Right cardiac atrium (tissue), 5 donors: ENCODE data around the gene IFT122. TPM values are rescaled to one million over a fixed set of nuclear protein-coding genes. Genes with fewer than 3 reads are reported as not detected.
"Not testable (repeated sequence)": the region's sequence is repeated elsewhere in the genome, so short reads cannot be mapped to it uniquely, and the experiment has no call there.

Experiments
- ATAC-seq, 2 donors: fragments of 200-7000 bp; cut with Tn5 transposase; one replicate each; pipeline versions ENCODE4 v1.8.0 to v1.9.1; 2020; ENCODE audit warnings: moderate library complexity in 2 of 2, mild to moderate bottlenecking in 1 of 2
- DNase-seq, 3 donors: peaks; one replicate each; pipeline ENCODE4 v3.0.0-alpha.2; 2020
- H3K27ac ChIP-seq: one replicate; pipeline ENCODE4 v1.5.1; 2013; ENCODE audit warnings: mild to moderate bottlenecking, low read length, control low read depth, moderate library complexity
- H3K27me3 ChIP-seq: one replicate; pipeline ENCODE4 v1.6.1; 2013; ENCODE audit not compliant: control insufficient read depth, insufficient read depth
- H3K4me1 ChIP-seq: one replicate; pipeline ENCODE4 v1.6.1; 2013; ENCODE audit warnings: low read length; ENCODE audit not compliant: control insufficient read depth, insufficient read depth
- H3K4me3 ChIP-seq: one replicate; pipeline ENCODE4 v1.5.1; 2013; ENCODE audit warnings: low read length, control low read depth
- H3K9me3 ChIP-seq: one replicate; pipeline ENCODE4 v1.6.1; 2013; ENCODE audit warnings: low read length; ENCODE audit not compliant: control insufficient read depth
- WGBS: extraction: QIAGEN DNeasy Blood & Tissue Kit; methylation state at CpG from one replicate; pipeline ENCODE4 v1.1.7; 2013; 5-methylcytosine and 5-hydroxymethylcytosine counted together
- intact Hi-C, 4 donors: fragments of 100-400 bp; cut with DNase I; formaldehyde crosslinking; loops; one replicate each; pipeline versions ENCODE4 v1.11.0 to v1.14.0; 2022 to 2023
- polyA plus RNA-seq: library from polyadenylated mRNA; stranded (reverse); fragments of 200-250 nt; gene quantifications from one replicate; pipeline ENCODE4 v1.2.3, GENCODE V29; 2013
- total RNA-seq, 4 donors: library from RNA; stranded (reverse); fragmentation: NEBNext Ultra II Directional; extraction: Animal tissue kit (Norgen Biotek cat#: 25700); gene quantifications; one replicate each; pipeline ENCODE4 v1.2.1, GENCODE V29; 2021
- donor health status: healthy with polysubstance abuse.
- donor health status: DM: no; HTN: yes; CAD: no.
- donor health status: DM: no; HTN: no; CAD: no.
- donor health status: DM: no; HTN: yes; CAD: no; lungs with severe emphysema.
- donor health status: DM: yes; HTN: yes; CAD: no.

Gene IFT122
- total and polyA plus RNA-seq, 5 donors, result 17.7 to 46.4 (median 35.7) TPM

DNA sequence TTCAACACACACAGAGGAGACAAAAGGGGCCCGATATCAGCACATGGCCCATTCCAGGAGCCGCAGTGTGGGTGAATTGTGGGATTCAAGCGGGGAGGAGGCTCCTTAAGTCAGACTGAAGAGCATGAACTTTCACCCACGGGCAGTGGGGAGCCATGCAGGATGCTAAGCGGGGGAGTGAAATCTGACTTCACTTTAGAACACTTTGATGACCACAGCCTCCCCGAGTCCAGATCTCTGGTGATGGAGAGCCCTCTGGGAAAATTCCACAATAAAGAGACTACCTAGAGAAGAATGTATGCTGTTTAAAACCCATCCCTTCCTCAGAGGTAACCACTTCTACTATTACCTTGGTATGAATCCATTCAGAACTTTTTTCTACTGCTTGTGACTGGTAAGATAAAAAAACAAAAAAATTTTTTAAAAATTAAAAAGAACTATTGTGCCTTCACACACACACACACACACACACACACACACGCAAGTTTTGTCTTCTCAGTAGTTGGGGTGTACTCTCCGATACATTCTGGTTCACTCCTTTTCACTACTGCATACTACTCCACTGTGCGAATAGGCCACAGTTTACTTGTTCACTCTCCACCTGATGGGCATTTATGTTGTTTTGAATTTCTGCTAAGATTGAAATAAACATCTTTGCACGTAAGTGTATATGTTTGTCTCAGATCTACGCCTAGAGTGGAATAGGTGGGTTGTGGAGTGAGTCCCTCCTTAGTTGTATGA is 100.9 kb downstream of the IFT122 start:
- no peak overlapping the region for H3K4me3 ChIP-seq
- H3K27ac ChIP-seq, result no peak overlapping the region
- intact Hi-C loops, result no loop called here
- H3K27me3 ChIP-seq, result no peaks in the 10 kb centered on the region
- no peaks in the 10 kb centered on the region for H3K4me1 ChIP-seq
- no peak for DNase-seq
- WGBS, result 89% methylated on average over 11 of the region's 11 CpGs
- H3K9me3 ChIP-seq, result no peaks in the 10 kb centered on the region
- ATAC-seq, result no peak

DNA sequence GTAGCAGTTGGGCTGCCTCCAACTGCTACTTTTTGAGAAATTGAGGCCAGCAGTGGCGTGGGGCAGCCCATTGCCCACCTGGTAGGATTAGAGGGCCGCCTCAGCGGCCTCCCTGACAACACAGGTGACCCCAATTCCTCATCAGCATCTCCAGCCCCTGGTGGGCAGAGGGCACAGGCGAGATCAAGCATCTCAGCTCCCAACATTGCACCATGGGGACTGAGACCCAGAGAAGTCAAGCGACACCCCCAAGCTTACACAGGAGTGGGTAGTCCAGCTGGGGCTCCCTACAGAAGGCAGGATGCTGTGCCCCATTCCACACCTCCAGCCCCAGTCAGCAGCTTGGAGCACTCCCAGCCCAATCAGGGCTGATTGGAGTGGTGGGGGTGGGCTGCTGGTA is 102.7 kb downstream of the IFT122 start:
- Histone ChIP-seq H3K27me3 (no peaks in the 10 kb centered on the region), H3K9me3 (no peaks in the 10 kb centered on the region), H3K4me1 (no peaks in the 10 kb centered on the region), H3K27ac (no peak overlapping the region), H3K4me3 (no peak overlapping the region)
- WGBS, result 93% methylated on average over 5 of the region's 5 CpGs
- intact Hi-C loops, result no loop called here
- peak in 1 of 3 donors; percentile 37 for DNase-seq
- ATAC-seq, result no peak

DNA sequence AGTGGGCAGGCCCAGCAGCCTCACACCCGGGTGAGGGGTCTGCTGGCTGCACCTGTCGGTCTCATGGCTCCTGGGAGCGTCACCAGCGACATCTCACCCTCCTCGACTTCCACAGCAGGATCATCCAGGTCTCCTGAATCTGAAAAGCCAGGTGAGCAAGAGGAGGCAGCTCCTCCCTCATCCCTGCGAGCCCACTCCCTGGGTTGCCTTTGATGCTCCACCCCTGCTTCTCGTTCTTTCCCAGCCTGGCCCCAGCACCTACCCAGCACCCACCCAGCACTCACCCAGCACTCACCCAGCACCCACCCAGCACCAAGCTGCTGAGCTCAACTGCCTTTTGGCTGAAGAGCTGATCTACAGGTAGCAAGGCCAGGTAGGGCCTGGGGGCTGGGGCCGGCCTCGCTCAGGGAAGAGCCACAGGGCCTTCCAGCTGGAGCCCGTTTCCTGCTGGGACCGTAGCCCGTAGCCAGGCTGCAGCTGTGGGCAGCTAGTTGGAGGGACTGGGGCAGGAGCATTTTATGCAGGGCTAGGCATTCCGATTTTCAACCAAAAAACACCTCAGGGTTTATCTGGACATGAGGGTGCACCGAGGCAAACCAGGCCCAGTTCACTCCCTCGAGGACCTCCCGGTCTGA is 103.2 kb downstream of the IFT122 start, which contains the start of gene H1-8:
H1-8 (plus strand) TSS at position 20 of the 635 bp plus-strand sequence; CDS start at position 64, 44 bp downstream.
- no peak within 1 kb of the TSS for H3K4me3 ChIP-seq
- intact Hi-C loops, result no loop called here
- no peak within 1 kb of the TSS for H3K27ac ChIP-seq
- ATAC-seq (no peak), DNase-seq (peak in 1 of 3 donors; percentile 48)
- 85% methylated on average over 16 of the region's 16 CpGs for WGBS
- no peaks in the 10 kb centered on the region for H3K9me3 ChIP-seq
- no peaks in the 10 kb centered on the region for H3K4me1 ChIP-seq
- H3K27me3 ChIP-seq, result no peaks in the 10 kb centered on the region

DNA sequence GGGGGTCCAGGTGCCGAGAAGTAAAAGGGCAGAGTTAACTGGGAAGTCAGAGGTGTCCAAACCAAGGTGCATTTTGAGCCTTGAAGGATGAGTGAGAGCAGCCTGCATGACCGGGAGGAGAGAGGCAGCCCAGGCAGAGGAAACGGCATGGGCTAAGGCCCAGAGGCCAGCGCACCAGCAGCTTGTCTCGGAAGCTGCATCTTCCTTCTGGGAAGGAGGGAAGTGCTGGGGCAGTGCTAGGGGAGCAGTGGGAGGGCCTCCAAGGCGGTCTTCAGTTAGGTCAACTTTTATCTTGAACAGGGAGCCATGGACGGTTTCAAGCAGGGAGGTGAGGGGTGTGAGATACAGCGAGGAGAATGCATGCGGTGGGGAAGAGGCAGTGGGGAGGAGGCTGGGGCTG is 104.0 kb downstream of the IFT122 start:
- no peaks in the 10 kb centered on the region for H3K9me3 ChIP-seq
- no peak for ATAC-seq
- 77% methylated on average over 9 of the region's 9 CpGs for WGBS
- no peaks in the 10 kb centered on the region for H3K4me1 ChIP-seq
- peak in 1 of 3 donors; percentile 20 for DNase-seq
- no peak overlapping the region for H3K4me3 ChIP-seq
- intact Hi-C loops, result no loop called here
- no peak overlapping the region for H3K27ac ChIP-seq
- H3K27me3 ChIP-seq, result no peaks in the 10 kb centered on the region

DNA sequence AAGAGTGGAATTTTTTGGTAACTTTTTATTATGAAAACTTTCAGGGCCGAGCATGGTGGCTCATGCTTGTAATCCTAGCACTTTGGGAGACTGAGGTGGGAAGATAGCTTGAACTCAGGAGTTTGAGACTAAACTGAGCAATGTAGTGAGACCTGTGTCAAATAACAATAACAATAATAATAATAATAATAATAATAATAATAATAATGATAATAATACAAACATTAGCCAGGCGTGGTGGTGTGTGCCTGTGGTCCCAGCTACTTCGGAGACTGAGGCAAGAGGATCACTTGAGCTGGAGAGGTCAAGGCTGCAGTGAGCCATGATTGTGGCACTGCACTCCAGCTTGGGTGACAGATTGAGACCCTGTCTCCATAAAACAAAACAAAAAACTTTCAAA is 105.9 kb downstream of the IFT122 start:
- intact Hi-C loops, H3K27me3 ChIP-seq, H3K4me3 ChIP-seq, H3K4me1 ChIP-seq, ATAC-seq, H3K27ac ChIP-seq, H3K9me3 ChIP-seq: not testable (repeated sequence)
- peak in 1 of 3 donors; percentile 9 for DNase-seq
- 96% methylated on average over 3 of the region's 3 CpGs for WGBS

DNA sequence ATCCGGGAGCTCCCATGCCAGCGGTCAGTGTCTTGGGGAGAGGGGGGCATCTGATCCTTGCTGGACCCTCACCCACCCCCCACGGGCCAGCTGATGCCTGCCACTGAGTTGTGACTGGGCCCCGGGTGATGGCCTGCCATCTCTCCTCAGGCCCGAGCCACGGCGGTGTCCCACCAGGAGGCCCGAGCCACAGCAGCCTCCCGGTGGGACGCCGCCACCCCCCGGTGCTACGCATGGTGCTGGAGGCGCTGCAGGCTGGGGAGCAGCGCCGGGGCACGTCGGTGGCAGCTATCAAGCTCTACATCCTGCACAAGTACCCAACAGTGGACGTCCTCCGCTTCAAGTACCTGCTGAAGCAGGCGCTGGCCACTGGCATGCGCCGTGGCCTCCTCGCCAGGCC is 107.2 kb downstream of the IFT122 start:
- Histone ChIP-seq H3K27ac (no peak overlapping the region), H3K27me3 (no peaks in the 10 kb centered on the region), H3K4me3 (no peak overlapping the region), H3K4me1 (no peaks in the 10 kb centered on the region), H3K9me3 (no peaks in the 10 kb centered on the region)
- DNase-seq, result peak in 2 of 3 donors; percentile 44 to 47
- no peak for ATAC-seq
- intact Hi-C loops, result no loop called here
- 94% methylated on average over 24 of the region's 24 CpGs for WGBS

DNA sequence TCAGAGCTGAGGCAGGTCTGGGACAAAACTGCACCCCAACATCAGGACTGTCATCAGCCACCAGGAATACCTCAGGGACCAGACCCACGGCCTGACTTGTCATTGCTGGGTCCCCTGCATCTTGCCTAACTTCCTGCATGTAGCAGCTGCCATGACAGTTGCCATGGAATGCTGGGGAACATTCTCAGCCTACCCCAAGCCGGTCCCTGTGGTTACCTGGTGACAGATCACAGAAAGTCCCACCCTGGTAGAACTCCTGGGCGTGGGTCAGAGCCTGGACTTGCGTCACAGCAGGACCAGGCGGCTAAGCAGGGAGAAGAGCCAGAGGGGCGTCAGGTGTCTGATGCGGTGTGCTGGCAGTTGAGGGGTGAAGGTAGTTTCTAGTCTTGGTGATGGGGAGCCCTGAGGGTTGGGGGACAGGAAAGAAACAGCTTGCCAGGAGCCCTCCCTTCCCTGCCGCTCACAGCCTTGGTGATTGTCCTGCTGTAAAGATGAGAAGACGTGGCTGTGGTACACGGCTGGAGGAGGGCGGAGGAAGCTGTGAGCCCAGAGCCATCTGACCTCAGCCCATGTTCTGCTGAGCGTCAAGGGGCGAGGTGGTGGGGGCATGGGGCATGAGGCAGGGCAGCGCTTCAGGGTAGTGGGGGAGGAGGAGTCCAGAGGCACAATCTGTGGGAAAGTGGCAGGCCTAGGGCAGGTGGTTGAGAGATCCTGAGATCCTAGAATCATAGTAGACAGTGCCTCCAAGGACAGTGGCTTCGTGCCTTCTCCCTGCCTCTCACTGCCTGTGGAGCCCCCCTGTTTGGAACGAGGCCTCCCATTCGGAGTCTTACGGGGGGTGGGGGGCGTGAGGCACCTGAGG is 108.3 kb downstream of the IFT122 start:
- DNase-seq, result peak in 2 of 3 donors; percentile 25 to 33
- ATAC-seq, result no peak
- H3K27me3 ChIP-seq, result no peaks in the 10 kb centered on the region
- H3K4me1 ChIP-seq, result no peaks in the 10 kb centered on the region
- H3K4me3 ChIP-seq, result no peak overlapping the region
- intact Hi-C loops, result no loop called here
- H3K9me3 ChIP-seq, result no peaks in the 10 kb centered on the region
- 91% methylated on average over 19 of the region's 19 CpGs for WGBS
- no peak overlapping the region for H3K27ac ChIP-seq

DNA sequence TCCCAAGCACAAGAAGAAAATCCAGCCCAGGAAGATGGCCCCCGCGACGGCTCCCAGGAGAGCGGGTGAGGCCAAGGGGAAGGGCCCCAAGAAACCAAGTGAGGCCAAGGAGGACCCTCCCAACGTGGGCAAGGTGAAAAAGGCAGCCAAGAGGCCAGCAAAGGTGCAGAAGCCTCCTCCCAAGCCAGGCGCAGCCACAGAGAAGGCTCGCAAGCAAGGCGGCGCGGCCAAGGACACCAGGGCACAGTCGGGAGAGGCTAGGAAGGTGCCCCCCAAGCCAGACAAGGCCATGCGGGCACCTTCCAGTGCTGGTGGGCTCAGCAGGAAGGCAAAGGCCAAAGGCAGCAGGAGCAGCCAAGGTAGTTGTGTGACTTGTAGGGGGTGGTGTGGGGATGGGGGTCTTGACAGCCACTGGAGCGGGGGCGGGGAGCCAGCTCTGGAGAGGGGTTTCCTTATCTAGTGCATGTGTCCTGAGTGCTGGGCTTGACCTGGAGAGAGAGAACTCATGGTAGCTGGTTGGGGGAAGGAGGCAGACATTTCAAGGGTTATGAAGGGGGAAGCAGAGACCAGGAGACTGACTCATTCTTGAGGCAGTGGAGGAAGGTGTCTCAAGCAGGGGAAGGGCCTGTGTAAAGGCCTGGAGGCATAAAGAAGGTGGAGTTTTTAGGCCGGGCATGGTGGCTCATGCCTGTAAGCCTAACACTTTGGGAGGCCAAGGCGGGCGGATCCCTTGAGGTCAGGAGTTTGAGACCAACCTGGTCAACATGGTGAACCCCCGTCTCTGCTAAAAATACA is 109.2 kb downstream of the IFT122 start:
- ATAC-seq (no peak), DNase-seq (peak in 2 of 3 donors; percentile 35 to 49)
- Histone ChIP-seq H3K4me1 (no peaks in the 10 kb centered on the region), H3K27ac (no peak overlapping the region), H3K4me3 (no peak overlapping the region), H3K9me3 (no peaks in the 10 kb centered on the region), H3K27me3 (no peaks in the 10 kb centered on the region)
- WGBS, result 93% methylated on average over 18 of the region's 18 CpGs
- intact Hi-C loops, result no loop called here

DNA sequence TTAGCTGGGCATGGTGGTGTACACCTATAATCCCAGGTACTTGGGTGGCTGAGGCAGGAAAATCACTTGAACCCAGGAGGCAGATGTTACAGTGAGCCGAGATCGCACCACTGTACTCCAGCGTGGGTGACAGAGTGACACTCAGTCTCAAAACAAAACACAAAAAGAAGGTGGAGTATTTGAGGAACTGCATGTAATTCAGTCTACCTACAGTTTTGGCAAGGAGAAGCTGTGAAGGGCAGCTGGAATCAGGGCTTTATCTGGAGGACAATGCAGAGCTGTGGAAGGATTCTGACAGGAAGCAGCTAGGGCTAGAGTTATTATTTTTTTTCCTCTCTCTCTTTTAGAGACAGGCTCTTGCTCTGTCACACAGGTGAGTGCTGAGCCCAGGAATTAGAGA is 109.8 kb downstream of the IFT122 start:
- H3K27me3 ChIP-seq, result no peaks in the 10 kb centered on the region
- H3K4me3 ChIP-seq, result no peak overlapping the region
- H3K9me3 ChIP-seq, result no peaks in the 10 kb centered on the region
- no peak for ATAC-seq
- peaks cover 3% of the 10 kb centered on the region for H3K4me1 ChIP-seq
- DNase-seq, result no peak
- no peak overlapping the region for H3K27ac ChIP-seq
- intact Hi-C loops, result loop anchor here in 2 of 4 donors (10.0 kb wide), 2 partner anchors 45 to 55 kb away; no protein-coding TSS in a partner anchor
- 84% methylated on average over 3 of the region's 3 CpGs for WGBS

DNA sequence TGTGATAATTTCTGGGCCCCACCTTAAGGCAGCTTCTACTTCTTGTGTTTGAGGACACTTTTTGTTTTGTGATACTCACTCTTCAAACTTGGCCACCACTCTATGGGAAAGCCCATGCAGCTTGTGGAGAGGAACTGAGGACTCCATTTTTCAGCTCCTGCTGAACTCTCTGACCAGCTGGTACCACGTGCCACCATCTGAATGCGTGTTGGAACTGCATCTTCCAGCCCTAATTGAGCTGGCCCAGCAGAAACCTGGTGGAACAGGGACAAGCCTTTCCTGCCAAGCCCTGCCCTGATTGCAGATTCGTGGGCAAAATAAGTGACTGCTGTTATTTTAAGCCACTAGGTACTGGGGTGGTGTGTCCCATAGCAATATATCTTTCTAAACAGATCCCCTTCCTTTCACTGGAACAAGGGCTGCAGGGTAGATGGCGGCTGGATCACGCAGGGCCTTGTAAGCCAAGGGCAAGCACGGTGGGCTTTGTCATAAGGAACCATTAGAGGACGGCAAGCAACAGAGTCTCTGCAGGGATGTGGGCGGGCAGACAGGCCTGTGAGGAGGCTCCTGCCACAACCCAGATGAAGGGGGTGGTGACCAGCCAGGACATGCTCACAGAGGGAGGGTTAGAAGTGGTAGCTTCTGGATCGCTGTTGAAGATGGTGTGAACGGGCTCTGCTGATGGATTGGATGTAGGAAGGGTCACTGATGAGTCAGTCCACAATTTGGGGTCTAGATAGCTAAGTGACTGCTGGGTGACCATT is 112.4 kb downstream of the IFT122 start:
- H3K4me1 ChIP-seq, result peaks cover 7% of the 10 kb centered on the region

More for the DNA sequence above, 112.4 kb downstream of the IFT122 start:
- Histone ChIP-seq H3K9me3 (no peaks in the 10 kb centered on the region), H3K27ac (no peak overlapping the region), H3K27me3 (no peaks in the 10 kb centered on the region), H3K4me3 (no peak overlapping the region)
- ATAC-seq (no peak), DNase-seq (peak in 2 of 3 donors; percentile 49 to 50)
- WGBS, result 65% methylated on average over 10 of the region's 10 CpGs
- intact Hi-C loops, result loop anchor here in 2 of 4 donors (10.0 kb wide), 2 partner anchors 48 to 58 kb away; no protein-coding TSS in a partner anchor
